MV-4-11 (cell line): ENCODE results near the gene PAX5.
A peak's percentile ranks its signal among the peaks of the same experiment; 100 is the strongest.

Source experiments
- DNase-seq: peaks from one replicate; lab custom pipeline; 2025; lab: John Stamatoyannopoulos, UW

PAX5 gene

GRCh38 chr9:36858805-36859375 is 175.2 kb downstream of the PAX5 start:
- DNase-seq: no peak

- DNase-seq: peak; percentile 75
Measured at GRCh38 chr9:36855448-36856315, 178.4 kb downstream of the PAX5 start.

- no peak for DNase-seq
Measured at GRCh38 chr9:36854751-36855150, 179.3 kb downstream of the PAX5 start.

- DNase-seq: no peak
Measured at GRCh38 chr9:36854034-36854433, 180.0 kb downstream of the PAX5 start.

DNA sequence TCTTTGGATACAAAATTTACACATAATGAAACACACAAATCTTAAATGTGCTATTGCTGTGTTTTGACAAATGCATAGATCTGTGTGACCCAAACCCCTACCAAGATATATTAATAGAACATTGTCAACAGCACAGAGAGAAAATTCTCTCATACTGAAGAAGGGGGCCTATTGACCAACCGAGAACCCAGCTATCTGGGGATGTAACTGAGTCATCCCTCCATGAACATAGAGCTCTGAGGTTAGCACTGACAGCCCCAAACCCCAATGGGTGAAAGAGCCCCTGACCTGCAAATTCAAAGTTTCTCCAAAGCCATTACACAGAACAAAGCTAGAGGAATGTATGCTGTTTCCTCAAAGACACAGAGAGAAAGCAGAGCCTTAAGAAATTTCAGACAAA is 180.8 kb downstream of the PAX5 start:
- DNase-seq: no peak

DNA sequence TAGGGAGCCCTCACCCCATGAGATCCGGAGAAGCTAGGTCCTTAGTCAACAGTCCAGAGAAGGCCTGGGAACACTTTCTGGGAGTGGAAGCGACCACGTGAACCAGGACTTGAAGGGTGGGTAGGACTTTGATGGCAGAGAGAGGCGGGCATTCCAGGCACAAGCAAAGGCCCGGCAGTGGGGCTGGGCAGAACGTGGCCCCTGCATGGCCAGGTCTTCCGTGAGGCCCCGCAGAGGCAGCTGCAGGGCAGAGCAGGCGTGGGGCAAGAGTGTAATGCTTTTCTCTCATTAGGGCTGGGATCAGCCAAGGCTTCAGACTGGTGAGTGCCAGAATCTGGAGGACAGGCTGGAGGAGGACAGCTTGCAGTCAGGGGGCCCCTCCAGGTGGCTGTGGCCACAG is 184.1 kb downstream of the PAX5 start:
- DNase-seq: peak; percentile 12

DNA sequence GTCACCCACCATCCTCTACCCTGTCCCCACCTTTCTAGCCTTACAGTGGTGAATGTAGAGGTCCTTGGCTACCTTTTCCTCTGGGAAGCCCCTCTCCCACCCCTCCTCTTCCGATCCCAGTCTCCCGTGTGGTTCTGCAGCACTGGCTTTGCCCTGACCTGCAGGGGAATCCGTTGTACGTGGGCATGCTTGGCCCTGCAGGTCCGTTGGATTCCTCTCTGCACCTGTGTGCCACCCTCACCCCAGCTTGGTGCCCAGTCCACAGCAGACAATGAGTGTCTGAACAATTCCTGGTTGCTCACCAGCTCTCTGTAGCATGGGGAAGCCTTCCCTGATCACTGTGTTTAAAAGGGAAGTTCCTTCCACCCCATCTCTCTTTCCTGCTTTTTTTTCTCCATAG is 185.1 kb downstream of the PAX5 start:
- DNase-seq: no peak

GRCh38 chr9:36847781-36848673 is 186.0 kb downstream of the PAX5 start:
- no peak for DNase-seq

- DNase-seq: no peak
Measured at GRCh38 chr9:36846621-36847020, 187.4 kb downstream of the PAX5 start.

DNA sequence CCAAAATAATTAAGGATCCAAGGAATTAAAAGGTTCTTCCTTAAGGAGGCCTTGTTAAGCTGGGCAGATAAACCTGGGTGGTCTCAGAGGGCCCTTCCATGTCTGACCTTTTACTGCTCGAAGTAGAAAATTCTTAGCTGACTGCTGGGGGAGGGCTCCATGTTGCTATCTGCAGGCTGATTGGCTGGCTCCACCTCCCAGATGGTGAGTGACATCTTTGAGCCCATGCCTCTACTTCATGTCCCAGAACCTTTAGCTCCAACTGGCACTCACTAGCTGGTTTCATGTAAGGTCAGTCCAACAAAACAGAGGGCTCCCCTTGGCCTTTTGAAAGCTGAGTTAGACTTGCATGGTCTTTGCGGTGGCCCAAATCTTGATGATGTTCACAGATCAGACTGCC is 188.2 kb downstream of the PAX5 start:
- DNase-seq: no peak

- DNase-seq: no peak
Measured at GRCh38 chr9:36844961-36845360, 189.1 kb downstream of the PAX5 start.

GRCh38 chr9:36843964-36844363 is 190.1 kb downstream of the PAX5 start:
- peak; percentile 7 for DNase-seq

- DNase-seq: peak; percentile 98
Measured at GRCh38 chr9:36842560-36843530, 191.2 kb downstream of the PAX5 start.

DNA sequence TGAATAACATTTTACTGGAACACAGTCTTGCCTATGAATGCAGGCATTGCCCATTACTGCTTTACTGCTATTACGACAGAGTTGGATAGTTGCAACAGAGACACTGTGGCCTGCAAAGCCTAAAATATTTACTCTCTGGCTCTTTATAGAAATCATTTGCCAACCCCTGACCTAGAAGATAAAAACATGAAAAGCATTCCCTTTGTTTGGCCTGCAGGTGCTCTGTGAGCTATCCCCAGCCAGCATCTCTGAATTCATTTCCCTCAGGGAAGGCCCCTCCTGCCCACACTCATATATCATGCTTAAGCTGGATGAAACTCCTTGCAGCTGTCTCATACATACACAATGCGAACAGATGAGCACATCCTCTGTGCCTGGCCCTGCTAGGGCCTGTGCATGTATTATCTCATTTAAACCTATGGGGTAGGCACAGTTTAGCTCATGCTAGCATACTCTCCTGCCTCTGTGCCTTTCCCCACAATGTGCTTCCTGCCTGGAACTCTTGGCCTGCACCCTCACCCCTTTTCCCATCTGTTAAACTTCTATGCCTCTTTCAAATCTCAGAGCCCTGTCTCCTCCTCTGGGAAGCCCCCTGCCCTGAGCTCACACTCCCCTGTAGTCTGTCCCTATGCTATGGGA is 193.1 kb downstream of the PAX5 start:
- DNase-seq: peak; percentile 93

DNA sequence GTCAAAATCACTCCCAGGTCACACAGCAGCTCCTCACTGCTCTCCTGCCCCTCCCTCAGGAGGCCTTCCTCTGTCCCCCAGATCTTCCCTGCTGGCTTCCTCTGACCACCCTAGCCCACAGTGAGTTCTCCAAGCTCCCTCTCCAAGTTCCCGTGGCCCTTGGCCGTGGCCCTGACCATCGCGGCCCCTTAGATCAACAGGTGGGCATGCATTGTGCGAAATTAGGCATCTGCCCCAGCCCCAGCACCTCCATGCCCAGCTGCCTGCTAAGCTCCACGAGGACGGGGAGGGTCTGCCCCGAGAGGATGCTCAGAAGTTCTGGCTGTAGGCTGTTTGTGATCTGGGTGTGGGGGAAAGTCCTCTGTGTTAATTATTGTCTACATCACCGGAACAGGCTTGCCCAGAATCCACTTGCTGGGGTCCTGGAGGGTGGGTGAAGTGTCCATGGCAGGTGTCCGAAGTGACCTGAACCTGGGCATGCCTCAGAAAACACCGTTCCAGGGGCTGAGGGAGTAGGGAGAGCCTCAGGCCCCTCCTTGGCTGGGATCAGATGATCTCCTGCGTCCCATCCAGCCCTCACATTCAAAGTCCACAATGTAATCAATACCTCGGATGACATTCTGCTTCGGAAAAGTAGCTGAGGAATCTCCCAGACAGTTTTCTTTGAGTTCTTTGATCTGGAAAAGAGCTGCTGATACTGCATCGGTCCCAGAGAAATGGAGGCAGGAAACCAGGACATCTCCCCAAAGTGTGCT is 194.8 kb downstream of the PAX5 start:
- no peak for DNase-seq

- no peak for DNase-seq
Measured at GRCh38 chr9:36837431-36838405, 196.3 kb downstream of the PAX5 start.

- DNase-seq: no peak
Measured at GRCh38 chr9:36836486-36836885, 197.6 kb downstream of the PAX5 start.

DNA sequence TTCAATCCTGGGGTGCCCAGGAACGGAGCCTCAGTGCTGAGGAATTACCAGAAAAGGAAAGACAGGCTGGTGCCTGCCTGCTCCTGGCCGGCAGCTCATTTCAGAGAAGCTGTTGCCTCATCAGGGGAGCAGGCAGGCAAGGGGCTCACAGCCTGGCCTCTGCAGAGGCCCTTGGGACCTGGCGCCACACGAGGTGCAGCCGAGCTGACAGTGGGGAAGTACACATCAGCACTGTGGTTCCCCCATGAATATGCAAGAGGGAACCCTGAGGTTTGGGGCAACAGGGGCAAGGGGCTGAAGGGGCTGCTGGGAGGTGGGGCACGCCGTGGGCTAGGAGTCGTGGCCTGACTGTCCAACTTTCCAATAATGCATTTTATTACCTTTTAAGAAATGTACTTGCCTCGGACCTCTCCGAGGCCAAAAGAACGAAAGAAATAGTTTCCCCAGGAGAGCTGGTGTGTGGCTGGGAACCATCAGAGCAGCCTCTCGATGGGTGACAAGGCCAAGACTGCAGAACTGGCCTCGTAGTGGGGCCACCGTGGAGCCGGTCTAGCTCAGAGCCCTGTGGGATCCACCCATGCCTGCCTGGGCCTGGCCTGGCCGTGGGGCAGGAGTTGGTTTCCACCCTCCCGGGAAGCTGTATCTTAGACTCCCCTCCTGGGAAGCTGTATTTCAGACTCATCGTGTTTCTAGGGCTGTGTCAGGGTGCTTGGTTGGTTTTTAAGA is 198.6 kb downstream of the PAX5 start:
- DNase-seq: peak; percentile 57
